ENCODE data around the gene TBCK.

- TF ChIP-seq CTCF (IDR thresholded peaks at IDR 0.05; ENCODE audit: extremely low read depth in 1 of 2, insufficient read depth in 1 of 2, low read depth in 1 of 2, low read length in 2 of 2) (no peak), POLR2AphosphoS5 (IDR thresholded peaks at IDR 0.05; ENCODE audit: insufficient read depth, low read depth, low read length) (no peak), POLR2A (IDR thresholded peaks at IDR 0.05; ENCODE audit: low read depth, low read length) (no peak), FOS (IDR thresholded peaks at IDR 0.05; ENCODE audit: borderline replicate concordance, insufficient read depth, low read length) (no peak), GATA2 (IDR thresholded peaks at IDR 0.05; ENCODE audit: insufficient read depth, insufficient read length, low read depth, low read length) (no peak), MYC (IDR thresholded peaks at IDR 0.05; ENCODE audit: low read depth, low read length) (no peak)
Measured at GRCh38 chr4:106136777-106137331, 179.2 kb downstream of the TBCK start.
